IgD-negative memory B cell (primary cell): ENCODE results near the gene PXMP4. TPM values are rescaled to one million over a fixed set of nuclear protein-coding genes. Genes with fewer than 3 reads are reported as not detected.

ENCODE experiments used
- H3K27ac Mint-ChIP-seq, 3 donors: one replicate each; pipeline ENCODE4 v1.8.0; 2020 to 2022; ENCODE audit warnings: mild to moderate bottlenecking in 3 of 3, mixed read lengths in 3 of 3, moderate library complexity in 1 of 3
- H3K27me3 Mint-ChIP-seq: one replicate; pipeline ENCODE4 v1.8.0; 2021; ENCODE audit warnings: mixed read lengths
- H3K36me3 Mint-ChIP-seq: one replicate; pipeline ENCODE4 v1.8.0; 2020; ENCODE audit warnings: mild to moderate bottlenecking, mixed read lengths
- H3K4me1 Mint-ChIP-seq, 3 donors: one replicate each; pipeline ENCODE4 v1.8.0; 2020 to 2022; ENCODE audit warnings: mixed read lengths in 3 of 3, mild to moderate bottlenecking in 1 of 3
- H3K4me3 Mint-ChIP-seq, 4 donors: one replicate each; pipeline ENCODE4 v1.8.0; 2020 to 2022; ENCODE audit warnings: mild to moderate bottlenecking in 4 of 4, mixed read lengths in 4 of 4, moderate library complexity in 3 of 4
- H3K9me3 Mint-ChIP-seq, 3 donors: one replicate each; pipeline ENCODE4 v1.8.0; 2020 to 2021; ENCODE audit warnings: mixed read lengths in 3 of 3, mild to moderate bottlenecking in 1 of 3
- polyA plus RNA-seq: library from polyadenylated mRNA; unstranded; fragments of 300-500 nt; fragmentation: Illumina TruSeq; gene quantifications from one replicate; pipeline ENCODE4 v1.2.3, GENCODE V29; 2021

Gene PXMP4
- polyA plus RNA-seq, 1 donor from 2014 or later, result 16.2 TPM

DNA sequence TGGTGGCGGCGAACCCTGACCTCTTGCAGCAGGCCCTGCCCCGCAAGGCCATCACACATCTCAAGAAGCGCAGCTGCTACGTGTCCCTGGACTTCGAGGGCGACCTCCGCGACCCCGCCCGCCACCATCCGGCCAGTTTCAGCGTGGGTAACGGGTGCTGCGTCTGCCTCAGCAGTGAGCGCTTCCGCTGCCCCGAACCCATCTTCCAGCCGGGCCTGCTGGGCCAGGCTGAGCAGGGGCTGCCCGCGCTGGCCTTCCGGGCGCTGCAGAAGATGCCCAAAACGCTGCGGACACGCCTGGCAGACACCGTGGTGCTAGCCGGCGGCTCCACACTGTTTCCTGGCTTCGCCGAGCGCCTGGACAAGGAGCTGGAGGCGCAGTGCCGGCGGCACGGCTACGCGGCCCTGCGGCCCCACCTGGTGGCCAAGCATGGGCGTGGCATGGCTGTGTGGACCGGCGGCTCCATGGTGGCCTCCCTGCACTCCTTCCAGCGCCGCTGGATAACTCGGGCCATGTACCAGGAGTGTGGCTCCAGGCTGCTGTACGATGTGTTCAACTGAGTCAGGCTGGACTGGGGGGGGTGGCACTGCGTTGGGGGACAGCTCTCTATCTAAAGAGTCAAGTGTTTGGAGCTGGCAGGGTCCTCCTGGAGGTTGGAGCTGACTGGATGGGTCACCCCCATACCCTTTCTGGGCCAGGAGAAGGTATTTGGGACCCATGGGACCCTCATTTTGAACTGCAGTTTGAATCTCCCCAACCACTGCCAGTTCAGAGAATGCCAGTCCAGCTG lies 52.2 kb downstream of the PXMP4 start:
- H3K36me3 Mint-ChIP-seq, result no peaks in the 10 kb centered on the region
- peak overlapping the region in 1 of 3 donors; percentile 70 for H3K27ac Mint-ChIP-seq
- peaks cover 13 to 24% (median 21%) of the 10 kb centered on the region in 3 donors for H3K4me1 Mint-ChIP-seq
- H3K9me3 Mint-ChIP-seq, result no peaks in the 10 kb centered on the region
- peak overlapping the region; percentile 88 to 94 (median 92) for H3K4me3 Mint-ChIP-seq
- no peaks in the 10 kb centered on the region for H3K27me3 Mint-ChIP-seq

DNA sequence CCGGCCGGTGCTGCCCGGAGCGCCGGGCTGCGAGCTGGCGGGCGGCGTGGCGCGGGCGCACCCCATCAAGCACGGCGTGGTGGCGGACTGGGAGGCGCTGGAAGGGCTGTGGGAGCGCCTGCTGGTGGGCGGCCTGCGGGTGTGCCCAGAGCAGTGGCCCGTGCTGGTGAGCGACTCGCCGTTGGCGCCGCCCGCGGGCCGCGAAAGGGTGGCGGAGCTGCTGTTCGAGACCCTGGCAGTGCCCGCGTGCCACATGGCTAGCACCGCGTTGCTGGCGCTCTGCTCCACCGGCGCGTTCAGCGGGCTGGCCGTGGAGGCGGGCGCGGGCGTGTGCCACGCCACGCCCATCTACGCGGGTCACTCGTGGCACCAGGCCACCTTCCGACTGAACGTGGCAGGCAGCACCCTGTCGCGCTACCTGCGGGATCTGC lies 52.9 kb downstream of the PXMP4 start:
- Mint-ChIP-seq H3K36me3 (no peaks in the 10 kb centered on the region), H3K4me3 (peak overlapping the region; percentile 88 to 94 (median 92)), H3K27me3 (peaks cover 2% of the 10 kb centered on the region), H3K9me3 (no peaks in the 10 kb centered on the region), H3K27ac (peak overlapping the region in 1 of 3 donors; percentile 70), H3K4me1 (peaks cover 13 to 26% (median 24%) of the 10 kb centered on the region in 3 donors)

DNA sequence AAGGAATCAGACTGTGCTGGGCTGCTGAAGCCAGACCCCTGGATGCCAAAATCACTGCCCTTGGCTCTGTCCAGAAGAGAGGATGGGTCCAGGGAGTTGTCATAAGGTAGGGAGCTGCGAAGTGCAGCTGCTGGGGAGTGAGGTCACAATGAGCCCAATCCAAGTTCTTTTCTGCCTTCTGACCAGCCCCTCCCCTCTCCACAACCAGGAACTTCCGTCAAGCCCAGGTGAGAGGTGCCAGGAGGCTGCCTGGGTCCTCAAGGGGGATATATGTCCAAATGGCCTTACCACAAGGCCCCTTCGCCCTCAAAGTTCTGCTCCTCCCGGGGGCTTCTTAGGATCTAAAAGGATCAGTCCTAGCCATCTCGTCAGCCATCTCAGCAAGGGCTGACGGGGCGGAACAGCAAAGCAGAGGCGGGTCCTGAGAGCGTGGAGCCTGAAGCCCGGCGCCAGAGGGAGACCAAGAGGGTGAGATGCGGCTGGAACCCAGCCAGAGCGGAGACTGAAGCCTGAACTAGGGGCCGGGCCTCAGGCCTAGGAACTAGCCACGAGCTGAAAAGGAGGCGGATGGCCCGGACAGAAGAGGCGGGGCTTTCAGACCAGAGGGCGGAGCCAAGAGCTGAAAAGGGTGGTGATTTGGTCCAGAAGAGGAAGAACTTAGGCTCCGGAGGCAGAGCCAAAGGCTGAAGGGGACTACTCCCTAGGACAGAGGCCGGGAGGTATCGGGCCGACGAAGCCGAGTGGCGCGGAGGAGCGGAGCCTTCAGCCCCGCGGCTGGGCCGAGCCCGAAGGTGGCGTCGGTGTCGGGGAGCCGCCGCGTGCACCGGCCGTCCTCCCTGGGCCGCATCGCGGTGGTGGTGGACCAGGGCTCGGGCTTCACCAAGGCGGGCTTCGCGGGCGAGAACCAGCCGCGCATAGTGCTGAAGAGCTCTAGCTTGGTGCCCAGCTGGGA lies 53.5 kb downstream of the PXMP4 start, which contains the start of gene ACTL10:
TSS of gene ACTL10 (plus strand) at position 651 of the 952 bp plus-strand sequence. CDS start 555 bp downstream, outside the sequence.
- no peaks in the 10 kb centered on the region for H3K36me3 Mint-ChIP-seq
- peaks cover 13 to 28% (median 24%) of the 10 kb centered on the region in 3 donors for H3K4me1 Mint-ChIP-seq
- peak within 1 kb of the TSS; percentile 64 to 96 (median 94) for H3K27ac Mint-ChIP-seq
- peaks cover 2% of the 10 kb centered on the region for H3K27me3 Mint-ChIP-seq
- peak within 1 kb of the TSS; percentile 92 to 95 (median 94) for H3K4me3 Mint-ChIP-seq
- H3K9me3 Mint-ChIP-seq, result no peaks in the 10 kb centered on the region

DNA sequence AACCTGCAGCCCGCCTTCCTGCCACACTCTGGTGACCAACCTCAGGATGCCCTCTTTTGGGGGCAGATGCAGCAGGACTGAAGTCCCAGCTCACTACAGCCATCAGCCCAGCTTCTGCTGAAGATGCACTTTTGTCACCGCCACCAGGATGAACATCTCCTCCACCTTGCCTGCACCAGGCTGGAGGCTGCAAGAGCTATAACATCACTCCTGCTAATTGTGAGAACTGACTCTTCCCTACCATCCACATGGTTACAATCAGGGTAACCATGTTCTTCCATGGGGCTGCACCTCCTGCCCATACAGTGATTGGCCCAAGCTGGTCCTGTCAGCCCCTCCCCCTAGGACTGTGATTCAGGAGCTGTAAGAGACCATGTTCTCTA lies 55.4 kb downstream of the PXMP4 start:
- H3K9me3 Mint-ChIP-seq, result no peaks in the 10 kb centered on the region
- H3K36me3 Mint-ChIP-seq, result no peaks in the 10 kb centered on the region
- peaks cover 2% of the 10 kb centered on the region for H3K27me3 Mint-ChIP-seq
- H3K4me3 Mint-ChIP-seq, result peak overlapping the region; percentile 84 to 94 (median 92)
- peak overlapping the region; percentile 44 to 89 (median 60) for H3K27ac Mint-ChIP-seq
- H3K4me1 Mint-ChIP-seq, result peaks cover 13 to 26% (median 24%) of the 10 kb centered on the region in 3 donors

DNA sequence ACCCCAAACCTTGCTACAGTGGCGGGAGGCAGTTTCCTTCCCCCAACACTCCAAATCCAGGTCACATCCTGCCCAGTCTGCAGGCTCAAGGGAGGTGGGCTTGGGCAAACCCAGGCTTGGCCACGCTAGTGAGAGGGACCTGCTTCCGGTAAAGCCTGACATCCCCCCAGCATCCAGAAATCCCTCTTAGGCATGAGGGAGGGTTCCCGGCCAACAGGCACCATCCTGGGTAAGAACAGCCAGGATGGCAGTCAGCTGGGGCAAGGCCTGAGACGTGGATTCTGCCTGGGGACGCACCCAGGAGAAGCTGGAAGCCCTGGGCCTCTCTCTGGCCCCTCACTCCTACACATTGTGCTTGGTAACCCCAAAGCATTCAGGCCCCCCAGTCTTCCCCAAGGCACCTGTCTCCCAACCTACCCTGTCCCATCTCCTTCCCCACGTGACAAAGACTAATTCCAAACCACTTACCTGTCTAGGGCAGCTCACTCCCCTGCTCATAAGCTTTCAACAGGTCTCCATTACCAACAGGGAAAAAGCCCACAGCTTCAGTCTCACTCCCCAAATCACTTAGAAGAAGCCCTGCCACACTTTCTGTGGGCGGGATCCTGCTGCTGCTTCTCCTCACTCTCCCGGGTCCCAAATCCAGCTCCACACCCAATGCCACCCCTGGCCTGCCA lies 55.9 kb downstream of the PXMP4 start:
- H3K27me3 Mint-ChIP-seq, result peaks cover 2% of the 10 kb centered on the region
- no peaks in the 10 kb centered on the region for H3K36me3 Mint-ChIP-seq
- H3K9me3 Mint-ChIP-seq, result no peaks in the 10 kb centered on the region
- H3K4me1 Mint-ChIP-seq, result peaks cover 13 to 26% (median 24%) of the 10 kb centered on the region in 3 donors
- H3K27ac Mint-ChIP-seq, result peak overlapping the region; percentile 44 to 89 (median 60)
- H3K4me3 Mint-ChIP-seq, result peak overlapping the region; percentile 84 to 94 (median 92)

DNA sequence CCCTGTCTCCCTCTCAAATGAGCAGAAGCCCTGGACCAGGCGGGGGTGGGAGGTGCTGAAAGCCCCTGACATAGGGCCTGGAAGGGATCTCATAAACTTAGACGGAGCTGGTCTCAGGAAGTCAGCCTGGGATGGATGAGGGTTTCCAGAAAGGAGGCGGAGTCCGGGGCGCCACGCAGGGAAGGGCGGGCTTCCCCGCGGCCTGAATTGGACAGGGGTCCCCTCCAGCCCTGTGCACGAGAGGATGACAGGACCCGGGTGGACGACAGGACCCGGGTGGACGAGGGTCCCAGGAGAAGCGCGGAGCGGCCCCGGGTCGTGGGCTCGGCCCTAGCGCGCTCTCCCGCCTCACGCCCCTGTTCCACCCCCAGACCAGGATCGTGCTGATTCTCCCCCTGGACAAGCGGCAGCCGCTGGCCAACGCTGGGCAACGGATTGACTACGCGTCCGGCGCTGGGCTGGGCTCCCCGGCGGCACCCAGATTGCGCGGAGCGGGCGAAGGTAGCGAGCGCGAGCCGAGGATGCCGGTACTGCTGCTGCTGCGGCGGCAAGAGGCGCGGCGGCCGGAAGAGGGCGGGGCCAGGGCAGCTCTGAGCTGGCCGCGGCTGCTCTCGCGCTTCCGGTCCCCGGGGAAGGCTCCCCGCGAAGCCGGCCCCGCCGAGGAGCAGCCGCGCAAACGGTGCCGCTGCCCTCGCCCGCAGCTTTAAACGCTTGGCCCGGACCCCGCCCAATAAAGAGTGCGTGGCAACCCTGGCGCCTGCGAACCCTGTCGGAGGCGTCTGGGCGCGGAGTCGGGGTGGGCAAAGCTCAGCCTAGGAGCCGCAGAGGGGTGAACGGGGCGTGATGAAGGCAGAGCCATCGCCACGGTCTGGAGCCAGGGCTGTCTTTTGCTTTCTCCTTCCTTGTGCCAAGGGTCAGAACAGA lies 56.7 kb downstream of the PXMP4 start:
- peaks cover 2% of the 10 kb centered on the region for H3K27me3 Mint-ChIP-seq
- peak overlapping the region; percentile 84 to 94 (median 92) for H3K4me3 Mint-ChIP-seq
- H3K27ac Mint-ChIP-seq, result peak overlapping the region; percentile 59 to 89 (median 63)
- no peaks in the 10 kb centered on the region for H3K9me3 Mint-ChIP-seq
- no peaks in the 10 kb centered on the region for H3K36me3 Mint-ChIP-seq
- peaks cover 13 to 23% (median 20%) of the 10 kb centered on the region in 3 donors for H3K4me1 Mint-ChIP-seq

DNA sequence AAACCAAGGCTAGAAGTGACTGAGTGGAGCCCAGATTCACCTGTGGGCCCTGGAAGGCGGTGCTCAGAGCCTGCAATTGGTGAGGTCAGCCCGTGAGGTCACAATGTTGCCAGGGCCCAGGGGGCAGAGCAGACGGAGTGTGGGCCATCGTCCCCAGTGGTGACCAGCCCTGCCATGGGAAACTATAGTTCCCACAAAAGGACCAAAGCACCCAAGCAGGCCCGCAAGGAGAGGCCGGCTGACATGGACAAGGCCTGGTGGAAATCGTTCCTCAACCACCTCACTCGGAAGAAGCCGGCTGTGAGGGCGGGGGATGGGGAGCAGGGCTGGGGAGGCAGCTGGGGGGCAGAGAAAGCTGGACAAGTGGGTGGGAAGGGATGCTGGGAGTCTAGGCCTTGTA lies 57.9 kb downstream of the PXMP4 start, which contains the start of gene C20orf144:
TSS of gene C20orf144 (plus strand) at position 156 of the 400 bp plus-strand sequence. CDS start at position 175, 19 bp downstream.
- peaks cover 13 to 23% (median 18%) of the 10 kb centered on the region in 3 donors for H3K4me1 Mint-ChIP-seq
- H3K4me3 Mint-ChIP-seq, result peak within 1 kb of the TSS; percentile 84 to 94 (median 92)
- no peaks in the 10 kb centered on the region for H3K36me3 Mint-ChIP-seq
- H3K9me3 Mint-ChIP-seq, result no peaks in the 10 kb centered on the region
- H3K27me3 Mint-ChIP-seq, result peaks cover 2% of the 10 kb centered on the region
- peak within 1 kb of the TSS; percentile 39 to 89 (median 59) for H3K27ac Mint-ChIP-seq

DNA sequence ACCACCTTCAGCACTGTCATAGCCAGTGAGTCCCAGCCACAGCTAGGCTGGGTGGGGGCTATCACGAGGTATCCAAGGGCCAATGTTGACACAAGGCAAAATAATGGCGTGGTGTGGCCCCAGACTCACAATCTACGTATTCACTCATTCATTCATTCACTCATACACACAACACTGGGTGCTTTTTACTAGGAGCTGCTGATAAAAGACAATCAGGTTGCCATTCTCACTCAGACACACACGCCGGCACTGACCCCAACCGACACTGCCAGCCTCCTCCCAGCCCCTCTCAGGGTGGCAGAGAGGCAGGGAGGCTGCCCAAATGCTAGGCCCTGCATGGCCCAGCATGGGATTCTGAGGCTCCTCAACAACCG lies 59.4 kb downstream of the PXMP4 start:
- Mint-ChIP-seq H3K27ac (no peak overlapping the region), H3K4me1 (peaks cover 6 to 18% (median 11%) of the 10 kb centered on the region in 3 donors), H3K4me3 (peak overlapping the region in 1 of 4 donors; percentile 94), H3K9me3 (no peaks in the 10 kb centered on the region), H3K36me3 (no peaks in the 10 kb centered on the region), H3K27me3 (peaks cover 2% of the 10 kb centered on the region)

DNA sequence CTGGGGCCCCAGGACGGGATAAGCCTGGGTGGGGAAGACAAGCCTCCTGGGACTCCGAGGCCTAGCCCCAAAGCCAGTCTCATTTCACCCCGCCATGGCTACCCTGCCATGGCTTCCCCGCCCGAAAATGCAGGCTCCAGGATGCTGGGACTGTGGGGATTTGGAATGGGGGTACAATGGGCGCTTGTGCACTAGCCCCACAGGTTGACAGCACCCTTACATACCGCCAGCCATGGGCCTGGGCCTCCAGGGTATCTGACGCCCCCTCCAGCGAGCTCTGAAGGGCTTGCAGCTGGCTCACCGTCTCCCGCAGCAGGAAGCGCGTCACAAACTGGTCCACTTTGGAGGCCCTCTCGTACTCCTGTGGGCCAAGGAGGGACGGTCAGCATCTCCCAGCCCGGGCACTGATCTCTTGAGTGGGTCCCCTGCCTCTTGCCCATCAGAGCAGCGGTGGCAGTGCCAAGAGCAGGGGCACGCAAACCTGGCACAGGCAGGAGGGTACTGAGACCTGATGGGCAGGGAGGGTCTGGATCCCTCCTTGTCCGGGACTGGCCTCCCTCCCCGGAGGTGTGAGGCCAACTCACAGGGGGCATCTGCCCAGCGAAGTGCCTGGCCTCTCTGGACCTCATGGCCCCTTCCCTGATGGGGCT lies 60.0 kb downstream of the PXMP4 start:
- H3K4me1 Mint-ChIP-seq, result peaks cover 6 to 14% (median 11%) of the 10 kb centered on the region in 3 donors
- no peaks in the 10 kb centered on the region for H3K36me3 Mint-ChIP-seq
- no peak overlapping the region for H3K4me3 Mint-ChIP-seq
- no peaks in the 10 kb centered on the region for H3K9me3 Mint-ChIP-seq
- peaks cover 2% of the 10 kb centered on the region for H3K27me3 Mint-ChIP-seq
- H3K27ac Mint-ChIP-seq, result no peak overlapping the region

DNA sequence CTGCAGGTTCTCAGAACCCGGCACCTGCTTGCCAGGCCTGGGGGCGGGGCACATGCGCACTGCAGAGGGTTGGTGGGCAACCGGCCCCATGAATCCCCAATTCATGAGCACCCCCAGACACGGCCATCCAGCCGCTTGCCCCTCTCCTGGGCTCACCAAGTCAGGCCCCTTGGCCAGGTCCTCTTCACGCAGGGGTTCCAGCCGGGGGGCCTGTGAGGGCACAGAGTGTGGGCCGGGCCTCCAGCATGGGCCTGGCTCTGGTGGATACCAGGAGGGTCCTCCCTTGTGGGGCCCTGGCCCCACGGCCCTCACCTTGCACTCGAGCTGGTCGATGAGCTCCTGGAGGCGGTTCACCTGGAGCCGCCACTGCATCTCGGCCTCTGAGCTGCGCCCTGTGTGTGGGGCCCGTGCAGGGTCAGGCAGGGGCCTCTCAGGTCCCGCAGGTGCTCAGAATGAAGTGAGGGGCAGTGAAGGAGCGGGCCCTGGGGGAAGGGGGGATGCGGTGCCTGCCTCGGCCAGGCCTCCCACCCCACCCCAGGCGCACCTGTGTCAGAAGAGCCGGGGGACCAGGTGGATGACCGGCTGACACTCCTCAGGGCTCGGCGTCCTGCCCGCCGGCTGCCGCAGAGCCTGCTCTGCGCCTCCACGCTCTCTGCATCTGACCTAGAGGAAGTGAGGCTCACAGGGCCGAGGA lies 60.6 kb downstream of the PXMP4 start:
- Mint-ChIP-seq H3K4me3 (no peak overlapping the region), H3K36me3 (no peaks in the 10 kb centered on the region), H3K4me1 (peaks cover 3 to 11% (median 6%) of the 10 kb centered on the region in 3 donors), H3K9me3 (no peaks in the 10 kb centered on the region), H3K27ac (no peak overlapping the region), H3K27me3 (peaks cover 2% of the 10 kb centered on the region)

DNA sequence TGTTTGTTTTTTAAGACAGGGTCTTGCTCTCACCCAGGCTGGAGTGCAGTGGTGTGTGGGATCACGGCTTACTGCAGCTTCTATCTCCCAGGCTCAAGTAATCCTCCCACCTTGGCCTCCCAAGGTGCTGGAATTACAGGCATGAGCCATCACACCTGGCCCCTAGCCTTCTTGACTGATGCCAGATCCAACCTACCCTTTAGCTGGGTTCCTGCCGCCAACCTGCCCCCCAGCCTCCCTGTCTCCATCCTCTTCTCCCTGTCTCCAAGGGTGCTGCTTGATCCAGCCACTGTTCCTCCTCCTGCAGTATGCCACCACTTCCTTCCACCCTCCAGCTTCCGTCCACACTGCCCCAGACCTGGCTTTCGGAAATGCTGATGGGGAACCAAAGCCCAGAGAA lies 61.2 kb downstream of the PXMP4 start:
- H3K4me3 Mint-ChIP-seq, result no peak overlapping the region
- no peaks in the 10 kb centered on the region for H3K9me3 Mint-ChIP-seq
- no peaks in the 10 kb centered on the region for H3K36me3 Mint-ChIP-seq
- H3K27ac Mint-ChIP-seq, result no peak overlapping the region
- peaks cover 0 to 9% (median 3%) of the 10 kb centered on the region in 3 donors for H3K4me1 Mint-ChIP-seq
- peaks cover 2% of the 10 kb centered on the region for H3K27me3 Mint-ChIP-seq

DNA sequence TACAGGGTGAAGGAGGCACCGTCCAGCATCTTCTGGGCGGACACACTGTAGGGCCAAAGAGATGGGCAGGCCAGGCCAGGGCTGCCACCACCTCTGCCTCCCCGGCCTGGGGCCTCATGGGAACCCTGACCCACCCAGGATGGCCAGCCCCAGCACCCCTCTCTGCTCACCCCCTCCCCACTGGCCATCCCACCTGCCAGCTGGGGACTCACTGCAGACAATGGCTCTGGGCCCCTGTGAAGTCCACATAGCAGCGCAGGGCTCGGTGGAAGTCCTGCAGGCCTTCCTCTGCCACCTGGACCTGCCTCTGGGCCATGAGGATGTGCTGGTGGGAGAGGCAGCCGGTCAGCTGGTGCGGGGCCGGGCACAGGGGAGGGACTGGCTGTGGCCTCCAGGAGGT lies 61.6 kb downstream of the PXMP4 start:
- H3K4me3 Mint-ChIP-seq, result no peak overlapping the region
- peaks cover 2% of the 10 kb centered on the region for H3K27me3 Mint-ChIP-seq
- H3K27ac Mint-ChIP-seq, result no peak overlapping the region
- peaks cover 0 to 6% (median 3%) of the 10 kb centered on the region in 3 donors for H3K4me1 Mint-ChIP-seq
- no peaks in the 10 kb centered on the region for H3K36me3 Mint-ChIP-seq
- no peaks in the 10 kb centered on the region for H3K9me3 Mint-ChIP-seq

DNA sequence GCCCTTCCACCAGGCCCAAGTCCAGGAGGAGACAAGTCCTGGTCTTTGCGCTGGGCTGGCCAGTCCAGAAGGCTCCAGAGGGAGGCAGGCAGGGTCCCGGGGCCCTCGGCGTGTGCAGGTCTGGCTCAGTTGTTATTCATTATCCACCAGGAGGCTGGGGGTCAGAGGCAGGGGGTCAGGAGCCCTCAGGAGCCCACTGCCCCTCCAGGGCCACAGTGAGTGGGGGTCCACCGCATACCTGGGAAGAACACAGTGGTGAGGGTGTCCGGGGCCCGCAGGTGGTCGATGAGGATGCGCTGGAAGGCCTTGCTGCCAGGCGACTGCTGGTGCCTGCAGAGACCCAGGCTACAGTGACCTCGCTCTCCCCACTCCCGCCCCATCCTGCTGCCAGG lies 62.4 kb downstream of the PXMP4 start:
- peaks cover 0 to 9% (median 6%) of the 10 kb centered on the region in 3 donors for H3K4me1 Mint-ChIP-seq
- H3K27me3 Mint-ChIP-seq, result peaks cover under 1% of the 10 kb centered on the region
- H3K27ac Mint-ChIP-seq, result no peak overlapping the region
- no peak overlapping the region for H3K4me3 Mint-ChIP-seq
- no peaks in the 10 kb centered on the region for H3K9me3 Mint-ChIP-seq
- H3K36me3 Mint-ChIP-seq, result no peaks in the 10 kb centered on the region
